GM19035 (cell line): ENCODE measurements around the gene OR6Q1.

Experiments
- ATAC-seq: cut with Tn5 transposase; IDR thresholded peaks from one replicate; pipeline ENCODE4 v1.9.1; 2021; ENCODE audit not compliant: unreplicated experiment

OR6Q1 gene

GRCh38 chr11:58057481-58057880, 26.7 kb downstream of the OR6Q1 start:
- ATAC-seq = no peak

- no peak for ATAC-seq
Measured at GRCh38 chr11:58058276-58059006, 27.7 kb downstream of the OR6Q1 start.

- ATAC-seq = no peak
Measured at GRCh38 chr11:58059007-58059350, 28.2 kb downstream of the OR6Q1 start.

GRCh38 chr11:58060535-58060934, 29.8 kb downstream of the OR6Q1 start:
- ATAC-seq = no peak

GRCh38 chr11:58060939-58061672, 30.4 kb downstream of the OR6Q1 start:
- no peak for ATAC-seq

GRCh38 chr11:58061813-58062212, 31.1 kb downstream of the OR6Q1 start:
- no peak for ATAC-seq

- ATAC-seq = no peak
Measured at GRCh38 chr11:58067685-58068084, 36.9 kb downstream of the OR6Q1 start.

GRCh38 chr11:58068655-58069054, 37.9 kb downstream of the OR6Q1 start:
- ATAC-seq = no peak

GRCh38 chr11:58070585-58070984, 39.8 kb downstream of the OR6Q1 start:
- ATAC-seq = no peak

- no peak for ATAC-seq
Measured at GRCh38 chr11:58075781-58076180, 45.0 kb downstream of the OR6Q1 start.
